HepG2 (cell line): ENCODE data around the gene SAE1. TPM values are rescaled to one million over a fixed set of nuclear protein-coding genes. Genes with fewer than 3 reads are reported as not detected.

Experiments
- HNF4A ChIP-seq: sonication (generic); formaldehyde crosslinking; IDR thresholded peaks from 2 replicates; pipeline ENCODE4 v1.4.0; 2020; ENCODE audit warnings: missing genetic modification reagents
- HNRNPK ChIP-seq: fragments of 200-400 bp; formaldehyde crosslinking; IDR thresholded peaks from 2 replicates; pipeline ENCODE4 v1.6.1; 2018; ENCODE audit warnings: low read length, low read depth, moderate library complexity, mild to moderate bottlenecking; ENCODE audit not compliant: poor library complexity, severe bottlenecking
- HNRNPL ChIP-seq: fragments of 200-400 bp; formaldehyde crosslinking; IDR thresholded peaks from 2 replicates; pipeline ENCODE4 v1.6.1; 2017; ENCODE audit warnings: mild to moderate bottlenecking, low read depth, low read length
- KDM1A ChIP-seq: IDR thresholded peaks from 2 replicates; pipeline ENCODE4 v1.6.1; 2016; ENCODE audit warnings: missing compliant biosample characterization
- MIER3 ChIP-seq: IDR thresholded peaks from 2 replicates; pipeline ENCODE4 v1.6.1; 2016; ENCODE audit warnings: missing compliant biosample characterization, borderline replicate concordance
- MNT ChIP-seq: fragments of 450-650 bp; IDR thresholded peaks from 2 replicates; pipeline ENCODE4 v1.6.1; 2016
- NFE2L1 ChIP-seq: sonication (generic); formaldehyde crosslinking; IDR thresholded peaks from 2 replicates; pipeline ENCODE4 v1.4.0; 2020; ENCODE audit warnings: missing genetic modification reagents, mild to moderate bottlenecking, borderline replicate concordance
- NFIB ChIP-seq: sonication (generic); formaldehyde crosslinking; IDR thresholded peaks from 2 replicates; pipeline ENCODE4 v1.9.0; 2021; ENCODE audit warnings: missing genetic modification reagents, mild to moderate bottlenecking, borderline replicate concordance
- PAXIP1 ChIP-seq: sonication (generic); formaldehyde crosslinking; conservative IDR thresholded peaks from 2 replicates; pipeline ENCODE4 v1.4.0; 2020; ENCODE audit warnings: mild to moderate bottlenecking, missing genetic modification reagents, moderate library complexity
- SOX5 ChIP-seq: IDR thresholded peaks from 2 replicates; pipeline ENCODE4 v1.6.1; 2016; ENCODE audit warnings: borderline replicate concordance
- TFDP1 ChIP-seq: IDR thresholded peaks from 2 replicates; pipeline ENCODE4 v1.6.1; 2016; ENCODE audit warnings: missing compliant biosample characterization, missing genetic modification reagents, borderline replicate concordance
- ZFP82 ChIP-seq: sonication (generic); formaldehyde crosslinking; IDR thresholded peaks from 2 replicates; pipeline ENCODE4 v1.5.1; 2020; ENCODE audit warnings: mild to moderate bottlenecking, missing genetic modification reagents, borderline replicate concordance
- ZKSCAN5 ChIP-seq: sonication (generic); formaldehyde crosslinking; IDR thresholded peaks from 2 replicates; pipeline ENCODE4 v1.5.1; 2020; ENCODE audit warnings: mild to moderate bottlenecking, missing genetic modification reagents
- ZNF101 ChIP-seq: sonication (generic); formaldehyde crosslinking; IDR thresholded peaks from 2 replicates; pipeline ENCODE4 v1.4.0; 2020; ENCODE audit warnings: mild to moderate bottlenecking, low read depth, missing genetic modification reagents, borderline replicate concordance
- ZNF138 ChIP-seq: sonication (generic); formaldehyde crosslinking; IDR thresholded peaks from 2 replicates; pipeline ENCODE4 v1.5.0; 2020; ENCODE audit warnings: mild to moderate bottlenecking, low read depth, missing genetic modification reagents
- ZNF367 ChIP-seq: sonication (generic); formaldehyde crosslinking; IDR thresholded peaks from 2 replicates; pipeline ENCODE4 v1.4.0; 2020; ENCODE audit warnings: missing genetic modification reagents, borderline replicate concordance
- ZNF546 ChIP-seq: sonication (generic); formaldehyde crosslinking; conservative IDR thresholded peaks from 2 replicates; pipeline ENCODE4 v1.8.1; 2023; ENCODE audit warnings: mild to moderate bottlenecking, missing genetic modification reagents
- ZNF558 ChIP-seq: sonication (generic); formaldehyde crosslinking; IDR thresholded peaks from 2 replicates; pipeline ENCODE4 v1.9.0; 2022; ENCODE audit warnings: mild to moderate bottlenecking, missing genetic modification reagents, borderline replicate concordance
- ZNF615 ChIP-seq: sonication (generic); formaldehyde crosslinking; IDR thresholded peaks from 2 replicates; pipeline ENCODE4 v1.5.0; 2020; ENCODE audit warnings: mild to moderate bottlenecking, missing genetic modification reagents, borderline replicate concordance
- ZNF784 ChIP-seq: sonication (generic); formaldehyde crosslinking; IDR thresholded peaks from 2 replicates; pipeline ENCODE4 v1.5.1; 2020; ENCODE audit warnings: missing genetic modification reagents, mild to moderate bottlenecking, borderline replicate concordance
- ZNF790 ChIP-seq: sonication (generic); formaldehyde crosslinking; IDR thresholded peaks from 2 replicates; pipeline ENCODE4 v1.8.0; 2022; ENCODE audit warnings: missing genetic modification reagents, mild to moderate bottlenecking, borderline replicate concordance
- ZSCAN20 ChIP-seq: sonication (generic); formaldehyde crosslinking; IDR thresholded peaks from 2 replicates; pipeline ENCODE4 v1.4.0; 2020; ENCODE audit warnings: missing genetic modification reagents, mild to moderate bottlenecking, borderline replicate concordance
- polyA plus RNA-seq, 8 experiments: library from polyadenylated mRNA; depleted of rRNA in 3 of 8; stranded (reverse) in 7 of 8; unstranded in 1 of 8; fragments of >200 nt; fragmentation: Illumina TruSeq in 4 of 8; extraction: Trizol in 4 of 8; gene quantifications; 2 replicates each; pipeline versions ENCODE4 v1.2.1 to v1.2.3, GENCODE V29; 2011 to 2016; ENCODE audit warnings: low read depth in 4 of 8, missing spikeins in 1 of 8, mixed read lengths in 1 of 8; ENCODE audit not compliant: insufficient read depth in 1 of 8
- total RNA-seq, 5 experiments: library from RNA; depleted of rRNA; stranded (reverse); fragments of >200 nt; fragmentation: Illumina TruSeq; extraction: Trizol; gene quantifications; 2 replicates each; pipeline ENCODE4 v1.2.3, GENCODE V29; 2016; ENCODE audit warnings: low read depth in 1 of 5

The SAE1 gene
- total and polyA plus RNA-seq, 2 of the 13 experiments (the other 11 are each of a cell fraction or from before 2014, with no cell fraction given): 87.6 to 197 TPM

GRCh38 chr19:47230054-47230920 lies 99.7 kb downstream of the SAE1 start (continued):
- TF ChIP-seq KDM1A (peak; percentile 42; the same call in 1 of the 2 replicates), ZNF790 (CRISPR knock-in tag) (no peak), ZNF138 (CRISPR knock-in tag) (no peak), SOX5 (CRISPR knock-in tag) (no peak), MIER3 (CRISPR knock-in tag) (no peak), ZNF558 (CRISPR knock-in tag) (0 out of 2 replicates have a peak, but pooled peaks have one; percentile 11), HNRNPK (peak; percentile 63), ZNF101 (CRISPR knock-in tag) (no peak), ZNF784 (no peak), HNRNPL (0 out of 2 replicates have a peak, but pooled peaks have one; percentile 26), NFE2L1 (CRISPR knock-in tag) (no peak), ZSCAN20 (CRISPR knock-in tag) (no peak), ZKSCAN5 (CRISPR knock-in tag) (no peak), NFIB (CRISPR knock-in tag) (no peak), MNT (peak; percentile 26), ZNF546 (CRISPR knock-in tag) (no peak; the same call in 1 of the 2 replicates), HNF4A (CRISPR knock-in tag) (no peak), ZNF615 (CRISPR knock-in tag) (no peak), PAXIP1 (CRISPR knock-in tag) (no peak), TFDP1 (CRISPR knock-in tag) (no peak), ZNF367 (CRISPR knock-in tag) (no peak), ZFP82 (CRISPR knock-in tag) (no peak)
